IPS-NIHi11 (cell line): Measurements from ENCODE around the gene PTK6.
"Not testable (repeated sequence)": the region's sequence is repeated elsewhere in the genome, so short reads cannot be mapped to it uniquely, and the experiment has no call there.

Experiments
- DNase-seq: peaks from one replicate; pipeline ENCODE4 v3.0.0; 2012; ENCODE audit warnings: mixed read lengths, low spot score

PTK6 gene

GRCh38 chr20:63529861-63530787, 7.1 kb downstream of the PTK6 start:
- peak; percentile 18 for DNase-seq

- DNase-seq: no peak
These were observed 7.9 kb downstream of the PTK6 start for GRCh38 chr20:63529180-63529860.

GRCh38 chr20:63527184-63527583, 10.0 kb downstream of the PTK6 start:
- DNase-seq: no peak

- DNase-seq: no peak
These were observed 11.2 kb downstream of the PTK6 start for GRCh38 chr20:63525971-63526370.

- no peak for DNase-seq
These were observed 12.0 kb downstream of the PTK6 start for GRCh38 chr20:63525185-63525584.

- DNase-seq: no peak
These were observed 14.1 kb downstream of the PTK6 start for GRCh38 chr20:63522981-63523611.

GRCh38 chr20:63522091-63522868, 14.9 kb downstream of the PTK6 start:
- DNase-seq: no peak

- DNase-seq: peak; percentile 72
These were observed 15.6 kb downstream of the PTK6 start for GRCh38 chr20:63521602-63522001.

- DNase-seq: peak; percentile 87
These were observed 16.1 kb downstream of the PTK6 start for GRCh38 chr20:63520934-63521601.

- DNase-seq: peak; percentile 98
These were observed 16.7 kb downstream of the PTK6 start, which contains the start of gene PPDPF for GRCh38 chr20:63520504-63520933. PPDPF (plus strand) TSS chr20:63520765; CDS start chr20:63521309, 544 bp downstream.

GRCh38 chr20:63519668-63520503, 17.3 kb downstream of the PTK6 start:
- DNase-seq: peak; percentile 84

GRCh38 chr20:63518946-63519667, 18.1 kb downstream of the PTK6 start:
- peak; percentile 37 for DNase-seq

GRCh38 chr20:63518351-63518861, 18.8 kb downstream of the PTK6 start:
- DNase-seq: peak; percentile 62

- peak; percentile 5 for DNase-seq
These were observed 19.5 kb downstream of the PTK6 start for GRCh38 chr20:63517376-63518309.

GRCh38 chr20:63514520-63514919, 22.7 kb downstream of the PTK6 start:
- DNase-seq: not testable (repeated sequence)

GRCh38 chr20:63513207-63513606, 24.0 kb downstream of the PTK6 start:
- no peak for DNase-seq

- no peak for DNase-seq
These were observed 28.1 kb downstream of the PTK6 start for GRCh38 chr20:63509088-63509564.
